Measurements from ENCODE around the gene FGD1. TPM values are rescaled to one million over a fixed set of nuclear protein-coding genes. Genes with fewer than 3 reads are reported as not detected.

The FGD1 gene
- total RNA-seq, 1 experiment from 2014 or later = 9.9 TPM

- CTCF ChIA-PET = no interaction called here
- no peaks in the 10 kb centered on the region for H3K4me1 ChIP-seq (ENCODE audit: insufficient read depth, low read length)
Measured at GRCh38 chrX:54411732-54412131, 84.3 kb downstream of the FGD1 start.

GRCh38 chrX:54407266-54407665, 88.8 kb downstream of the FGD1 start:
- no peak overlapping the region for H3K9ac ChIP-seq (ENCODE audit: low read length)
- H3K4me1 ChIP-seq (ENCODE audit: insufficient read depth, low read length) = no peaks in the 10 kb centered on the region
- BruUV-seq (replicated peaks) = no TSS peak
- no peak overlapping the region for H3K27ac ChIP-seq (ENCODE audit: low read length)
- H3F3A ChIP-seq (ENCODE audit: low read length, unreplicated experiment) = no peaks in the 10 kb centered on the region
- no peaks in the 10 kb centered on the region for H4K20me1 ChIP-seq (ENCODE audit: low read length)
- no peaks in the 10 kb centered on the region for H3K79me2 ChIP-seq (ENCODE audit: low read length)
- TF ChIP-seq CTCF (conservative IDR thresholded peaks at IDR 0.05; ENCODE audit: low read depth, low read length) = no peak
- no peak for TF ChIP-seq EZH2phosphoT487 (IDR thresholded peaks at IDR 0.05; ENCODE audit: borderline replicate concordance, low read length)
- no peak for TF ChIP-seq EZH2 (IDR thresholded peaks at IDR 0.05; ENCODE audit: low read length, unreplicated experiment)
- DNase-seq (no peak), ATAC-seq (no peak)
- H3K36me3 ChIP-seq (ENCODE audit: low read depth, low read length) = no peaks in the 10 kb centered on the region
- CTCF ChIA-PET = no interaction called here
- intact Hi-C loops (cut with micrococcal nuclease) = no loop called here
- no peaks in the 10 kb centered on the region for H3K9me3 ChIP-seq (ENCODE audit: low read length)
- H3K4me3 ChIP-seq (ENCODE audit: low read length) = no peak overlapping the region
- H2AFZ ChIP-seq (ENCODE audit: low read length) = no peak overlapping the region
- POLR2A ChIA-PET (ENCODE audit: unreplicated experiment) = no interaction called here
- no peaks in the 10 kb centered on the region for H3K9me2 ChIP-seq (replicated peaks; ENCODE audit: low read length)
- no peak overlapping the region for H3K4me2 ChIP-seq (ENCODE audit: low read length)
- H3K27me3 ChIP-seq (ENCODE audit: low read length) = peaks cover 3% of the 10 kb centered on the region; the same call in 1 of the 2 replicates

More at GRCh38 chrX:54411732-54412131, 84.3 kb downstream of the FGD1 start:
- Histone ChIP-seq H3K9ac (ENCODE audit: low read length) (no peak overlapping the region), H3K9me3 (ENCODE audit: low read length) (no peaks in the 10 kb centered on the region), H3K27ac (ENCODE audit: low read length) (no peak overlapping the region), H3F3A (ENCODE audit: low read length, unreplicated experiment) (no peaks in the 10 kb centered on the region), H3K27me3 (ENCODE audit: low read length) (no peaks in the 10 kb centered on the region), H3K36me3 (ENCODE audit: low read depth, low read length) (no peaks in the 10 kb centered on the region), H4K20me1 (ENCODE audit: low read length) (no peaks in the 10 kb centered on the region), H3K4me3 (ENCODE audit: low read length) (no peak overlapping the region), H3K79me2 (ENCODE audit: low read length) (no peaks in the 10 kb centered on the region), H2AFZ (ENCODE audit: low read length) (no peak overlapping the region), H3K4me2 (ENCODE audit: low read length) (no peak overlapping the region), H3K9me2 (replicated peaks; ENCODE audit: low read length) (no peaks in the 10 kb centered on the region)
- POLR2A ChIA-PET (ENCODE audit: unreplicated experiment) = no interaction called here
- TF ChIP-seq EZH2phosphoT487 (IDR thresholded peaks at IDR 0.05; ENCODE audit: borderline replicate concordance, low read length) (no peak), EZH2 (IDR thresholded peaks at IDR 0.05; ENCODE audit: low read length, unreplicated experiment) (no peak), CTCF (conservative IDR thresholded peaks at IDR 0.05; ENCODE audit: low read depth, low read length) (no peak)
- ATAC-seq = no peak
- no TSS peak for BruUV-seq (replicated peaks)
- intact Hi-C loops (cut with micrococcal nuclease) = no loop called here
- DNase-seq = no peak

- BruUV-seq (replicated peaks) = no TSS peak
- no peak overlapping the region for H3K27ac ChIP-seq (ENCODE audit: low read length)
- ATAC-seq = no peak
- no peak for DNase-seq
- no peak for TF ChIP-seq EZH2 (IDR thresholded peaks at IDR 0.05; ENCODE audit: low read length, unreplicated experiment)
- no peak for TF ChIP-seq EZH2phosphoT487 (IDR thresholded peaks at IDR 0.05; ENCODE audit: borderline replicate concordance, low read length)
- no peak for TF ChIP-seq CTCF (conservative IDR thresholded peaks at IDR 0.05; ENCODE audit: low read depth, low read length)
- H3K9me3 ChIP-seq (ENCODE audit: low read length) = no peaks in the 10 kb centered on the region
- H3K36me3 ChIP-seq (ENCODE audit: low read depth, low read length) = no peaks in the 10 kb centered on the region
- no peaks in the 10 kb centered on the region for H4K20me1 ChIP-seq (ENCODE audit: low read length)
- no peak overlapping the region for H3K9ac ChIP-seq (ENCODE audit: low read length)
- no peaks in the 10 kb centered on the region for H3K4me1 ChIP-seq (ENCODE audit: insufficient read depth, low read length)
- H3K4me3 ChIP-seq (ENCODE audit: low read length) = no peak overlapping the region
- intact Hi-C loops (cut with micrococcal nuclease) = no loop called here
- H3K79me2 ChIP-seq (ENCODE audit: low read length) = no peaks in the 10 kb centered on the region
- H3K9me2 ChIP-seq (replicated peaks; ENCODE audit: low read length) = no peaks in the 10 kb centered on the region
- CTCF ChIA-PET = no interaction called here
- H3K4me2 ChIP-seq (ENCODE audit: low read length) = no peak overlapping the region
- H3F3A ChIP-seq (ENCODE audit: low read length, unreplicated experiment) = no peaks in the 10 kb centered on the region
- H3K27me3 ChIP-seq (ENCODE audit: low read length) = no peaks in the 10 kb centered on the region
- POLR2A ChIA-PET (ENCODE audit: unreplicated experiment) = no interaction called here
- no peak overlapping the region for H2AFZ ChIP-seq (ENCODE audit: low read length)
Measured at GRCh38 chrX:54397113-54397512, 98.9 kb downstream of the FGD1 start.

Other genes starting within 250 kb of the FGD1 start
- 0.06 and 0.33 TPM in 2 replicates for gene WNK3, start 138.2 kb downstream of the FGD1 start, total RNA-seq (2014; rRNA removed)
- 38.6 and 44.6 TPM in 2 replicates for gene TSR2, start 55.8 kb downstream of the FGD1 start, total RNA-seq (2014; rRNA removed)
- 50.3 and 63.7 TPM in 2 replicates for gene GNL3L, start 34.0 kb upstream of the FGD1 start, total RNA-seq (2014; rRNA removed)

Measured in PC-3 (cell line).